GM12872 (cell line): ENCODE data around the gene P3H2.

Source experiments
- CTCF ChIP-seq: IDR thresholded peaks from 3 replicates; pipeline ENCODE4 v1.5.1; 2011; ENCODE audit warnings: low read depth, mild to moderate bottlenecking, low read length, moderate library complexity; ENCODE audit not compliant: insufficient read depth

The P3H2 gene

GRCh38 chr3:190036631-190037030, 84.1 kb downstream of the P3H2 start:
- TF ChIP-seq CTCF = no peak

DNA sequence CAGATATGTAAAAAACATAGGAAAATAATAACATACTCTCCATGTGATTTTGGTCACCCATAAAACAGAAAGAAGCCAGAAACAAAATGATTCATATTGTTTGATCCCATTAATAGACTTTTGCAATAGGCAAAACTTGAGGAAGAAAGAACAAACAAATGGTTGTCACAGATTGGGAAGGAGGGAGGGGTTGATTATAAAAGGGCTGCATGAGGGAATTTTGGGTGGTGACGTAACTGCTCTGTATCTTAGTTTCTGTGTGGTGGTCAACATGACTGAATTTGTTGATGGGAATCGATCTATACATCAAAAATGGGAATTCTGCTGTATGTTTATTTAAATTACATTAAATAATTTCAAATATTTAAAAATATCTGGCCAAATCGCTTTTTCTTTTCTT, 86.3 kb downstream of the P3H2 start:
- TF ChIP-seq CTCF = no peak

- TF ChIP-seq CTCF = no peak
These were observed 87.8 kb downstream of the P3H2 start for GRCh38 chr3:190032923-190033322.

- no peak for TF ChIP-seq CTCF
These were observed 88.6 kb downstream of the P3H2 start for GRCh38 chr3:190031887-190032752.

- no peak for TF ChIP-seq CTCF
These were observed 93.6 kb downstream of the P3H2 start for GRCh38 chr3:190027116-190027515.

- TF ChIP-seq CTCF = no peak
These were observed 94.5 kb downstream of the P3H2 start for GRCh38 chr3:190026154-190026553.

- no peak for TF ChIP-seq CTCF
These were observed 95.8 kb downstream of the P3H2 start for GRCh38 chr3:190024912-190025311.
